Eye (tissue), 1 donor: ENCODE measurements around the gene UNC13D.

Experiments used
- DNase-seq: peaks from one replicate; pipeline ENCODE4 v3.0.0-alpha.2; 2015

UNC13D gene

GRCh38 chr17:75791254-75791653 lies 53.0 kb downstream of the UNC13D start:
- DNase-seq = no peak

DNA sequence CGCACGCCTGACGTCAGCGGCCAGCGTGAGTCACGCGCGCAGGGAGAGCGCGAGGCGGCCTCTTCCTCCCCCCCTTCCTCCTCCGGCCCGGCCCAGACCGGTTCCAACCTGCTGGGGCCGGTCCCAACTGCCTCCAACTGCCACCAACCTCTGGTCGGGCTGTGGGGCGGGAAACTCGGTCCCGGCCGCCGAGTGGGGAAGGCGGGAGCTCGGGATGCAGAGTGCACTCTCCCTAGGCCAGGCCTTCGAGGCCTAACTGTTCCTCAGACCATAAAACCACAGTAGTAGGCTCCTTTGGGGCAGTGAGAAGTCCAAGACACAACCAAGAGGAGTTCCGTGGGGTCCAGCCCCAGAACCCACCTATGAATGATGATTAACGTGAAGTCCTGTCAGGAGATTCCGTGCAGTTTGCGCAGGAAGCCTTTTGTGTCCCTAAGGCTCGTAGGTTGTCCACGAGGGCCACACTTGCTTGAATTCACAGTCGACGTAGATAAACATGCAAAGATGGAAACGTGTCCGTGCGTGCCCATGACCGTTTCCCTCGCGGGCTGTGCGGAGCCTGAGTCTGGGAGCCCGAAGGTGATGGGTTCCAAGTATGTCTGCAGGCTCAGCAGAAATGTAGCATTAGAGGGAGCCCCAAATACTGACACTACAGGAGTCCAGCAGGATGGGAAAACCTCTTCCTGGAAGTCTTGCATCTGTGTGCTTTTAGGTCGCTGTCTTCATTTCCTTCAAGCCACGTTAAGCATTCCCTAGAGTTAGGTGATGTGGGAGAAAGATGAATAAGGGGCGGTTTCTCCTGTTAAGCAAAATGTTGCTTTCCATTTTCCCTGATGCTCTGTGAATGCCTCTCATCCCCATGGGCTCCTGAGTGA lies 59.0 kb downstream of the UNC13D start:
- DNase-seq = peak; percentile 96

DNA sequence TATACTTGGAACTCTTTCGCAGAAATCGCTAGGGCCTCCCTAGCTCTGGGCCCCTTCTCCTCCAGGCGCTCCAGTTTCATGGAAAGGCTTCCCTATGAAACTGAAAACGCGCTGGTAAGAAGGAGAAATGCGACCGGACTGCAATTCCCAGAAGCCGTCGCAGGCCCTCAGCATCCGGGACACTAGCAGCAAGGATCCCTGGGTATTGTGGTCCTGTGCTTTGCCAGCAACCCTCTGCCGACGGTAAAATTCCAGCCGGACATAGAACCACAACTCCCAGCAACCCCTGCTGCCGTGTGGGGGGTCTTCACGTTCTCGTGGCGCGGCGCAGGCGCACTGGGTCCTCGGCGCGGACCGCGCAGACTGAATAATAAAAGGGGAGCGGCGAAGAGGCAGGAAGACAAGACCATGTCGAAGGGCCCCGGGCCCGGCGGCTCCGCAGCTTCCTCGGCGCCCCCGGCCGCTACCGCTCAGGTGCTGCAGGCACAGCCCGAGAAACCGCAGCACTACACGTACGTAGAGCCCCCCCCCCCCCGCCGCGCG lies 59.7 kb downstream of the UNC13D start, which contains the start of gene UNK:
Gene UNK (plus strand): TSS at position 334 of the 543 bp plus-strand sequence. CDS start 75 bp downstream, at position 409.
- peak; percentile 100 for DNase-seq

DNA sequence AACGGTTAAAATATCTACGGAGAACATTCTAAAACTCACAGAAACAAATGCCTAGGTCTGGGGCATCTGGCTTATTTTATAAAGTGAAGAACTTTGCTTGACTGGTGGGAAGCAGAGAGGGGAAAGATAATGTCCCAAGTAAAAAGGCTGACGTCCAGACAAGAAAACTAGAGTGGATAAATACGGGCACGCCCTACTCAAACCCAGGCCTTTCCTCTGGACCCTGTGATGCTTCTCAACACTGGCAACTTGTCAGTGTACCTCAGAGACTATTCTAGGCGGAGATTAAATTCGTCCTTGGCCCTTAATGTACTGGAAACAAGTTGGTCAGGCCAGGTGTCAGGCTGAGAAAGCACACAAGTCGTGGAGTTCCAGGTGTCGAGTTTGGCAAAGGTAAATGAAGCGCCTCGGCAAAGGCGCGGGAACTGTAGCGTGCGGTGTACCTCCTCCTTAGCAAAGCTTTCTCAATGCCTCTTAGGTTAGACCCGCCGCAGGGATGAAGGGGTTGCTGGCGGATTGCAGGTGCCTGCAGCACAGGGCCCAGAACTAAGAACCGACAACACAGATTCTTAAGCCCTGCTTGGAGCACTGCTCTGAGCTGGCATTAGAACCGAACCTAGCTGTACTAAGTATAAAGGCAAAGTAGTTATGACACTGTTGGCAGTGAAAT lies 60.3 kb downstream of the UNC13D start:
- DNase-seq = no peak

DNA sequence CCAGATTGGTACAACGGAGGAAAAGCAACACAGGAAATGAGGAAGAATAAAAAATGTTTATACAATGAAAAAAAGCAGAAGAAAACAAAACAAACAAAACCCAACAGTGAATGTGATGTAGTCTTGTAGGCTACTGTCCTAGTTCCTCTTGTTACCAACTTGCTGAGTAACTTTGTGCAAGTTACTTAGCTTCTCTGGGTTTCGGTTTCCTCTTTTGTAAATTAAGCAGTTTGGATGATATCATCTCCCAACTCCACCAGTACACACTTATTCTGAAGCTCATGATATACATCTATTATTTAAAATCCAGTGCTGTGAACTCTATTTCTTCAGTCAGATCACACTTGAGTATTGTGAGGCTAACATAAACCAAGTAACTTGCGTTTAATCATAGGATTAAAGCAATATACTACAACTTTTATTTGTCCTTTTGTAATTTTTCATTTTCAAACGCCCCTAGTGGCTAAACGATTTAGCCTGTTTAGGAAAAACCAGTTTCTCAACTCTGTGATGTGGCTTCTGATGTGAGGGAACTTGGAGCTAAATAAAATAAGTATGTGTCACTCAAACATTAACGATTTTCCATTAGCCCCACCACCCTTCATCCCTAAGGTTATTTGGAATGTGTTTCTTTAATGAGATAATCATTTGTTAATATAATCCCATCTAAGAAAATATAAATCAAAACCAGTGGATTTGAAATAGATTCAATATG lies 61.0 kb downstream of the UNC13D start:
- DNase-seq = peak; percentile 82

DNA sequence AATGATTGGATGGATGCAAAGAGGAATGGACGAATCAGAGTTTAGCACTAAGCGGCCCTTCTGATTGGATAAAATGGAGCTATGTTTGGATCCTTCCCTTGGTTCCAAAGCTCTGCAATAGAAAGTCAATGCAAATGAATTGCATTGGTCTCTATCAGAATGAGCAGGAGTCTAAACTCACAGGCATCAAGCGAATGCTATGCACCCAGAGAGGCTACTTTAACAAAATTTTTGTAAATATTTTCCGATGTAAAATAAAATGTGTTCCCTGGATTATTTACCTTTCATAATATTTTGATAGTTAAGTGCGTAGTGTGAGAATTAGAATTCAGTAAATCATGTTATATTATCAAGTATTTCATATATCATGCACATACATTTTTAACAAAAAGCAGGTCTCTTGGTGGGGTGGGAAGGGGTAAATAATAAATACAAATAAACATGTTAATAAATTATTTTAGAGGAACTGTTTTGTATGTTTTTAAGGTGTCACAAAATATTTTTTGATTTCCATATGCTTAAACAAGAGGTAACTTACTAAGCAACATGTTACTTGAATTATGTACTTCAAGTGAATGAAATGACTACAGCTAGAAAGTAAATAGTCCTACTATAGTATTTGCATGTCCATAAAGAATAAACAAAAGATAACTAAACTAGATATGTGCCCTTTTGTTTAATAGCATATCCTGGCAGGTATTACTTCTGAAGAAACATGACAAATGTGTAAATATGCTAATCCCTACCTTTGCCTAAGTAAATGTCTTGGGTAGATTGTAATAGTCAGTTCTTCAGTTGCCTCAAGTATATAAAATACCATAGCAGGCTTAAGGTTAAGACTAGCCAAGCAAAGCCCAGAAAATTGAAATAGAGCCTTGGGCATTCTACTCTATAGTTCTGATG lies 64.0 kb downstream of the UNC13D start:
- no peak for DNase-seq

- DNase-seq = peak; percentile 100
These were observed 64.8 kb downstream of the UNC13D start for GRCh38 chr17:75779250-75779986.

DNA sequence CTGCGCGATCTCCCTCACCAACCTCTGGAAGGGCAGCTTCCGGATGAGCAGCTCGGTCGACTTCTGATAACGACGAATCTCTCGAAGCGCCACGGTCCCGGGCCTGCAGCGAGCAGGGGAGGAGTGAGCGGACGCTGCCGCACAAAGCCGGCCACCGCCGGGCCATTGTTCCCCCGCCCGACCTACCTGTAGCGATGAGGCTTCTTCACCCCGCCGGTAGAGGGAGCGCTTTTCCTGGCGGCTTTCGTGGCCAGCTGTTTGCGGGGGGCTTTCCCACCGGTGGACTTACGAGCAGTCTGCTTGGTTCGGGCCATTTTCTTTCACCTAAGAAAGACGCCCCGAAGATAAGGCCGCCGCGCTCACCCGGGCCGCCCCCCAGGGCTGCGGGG lies 65.3 kb downstream of the UNC13D start:
- DNase-seq = peak; percentile 86

DNA sequence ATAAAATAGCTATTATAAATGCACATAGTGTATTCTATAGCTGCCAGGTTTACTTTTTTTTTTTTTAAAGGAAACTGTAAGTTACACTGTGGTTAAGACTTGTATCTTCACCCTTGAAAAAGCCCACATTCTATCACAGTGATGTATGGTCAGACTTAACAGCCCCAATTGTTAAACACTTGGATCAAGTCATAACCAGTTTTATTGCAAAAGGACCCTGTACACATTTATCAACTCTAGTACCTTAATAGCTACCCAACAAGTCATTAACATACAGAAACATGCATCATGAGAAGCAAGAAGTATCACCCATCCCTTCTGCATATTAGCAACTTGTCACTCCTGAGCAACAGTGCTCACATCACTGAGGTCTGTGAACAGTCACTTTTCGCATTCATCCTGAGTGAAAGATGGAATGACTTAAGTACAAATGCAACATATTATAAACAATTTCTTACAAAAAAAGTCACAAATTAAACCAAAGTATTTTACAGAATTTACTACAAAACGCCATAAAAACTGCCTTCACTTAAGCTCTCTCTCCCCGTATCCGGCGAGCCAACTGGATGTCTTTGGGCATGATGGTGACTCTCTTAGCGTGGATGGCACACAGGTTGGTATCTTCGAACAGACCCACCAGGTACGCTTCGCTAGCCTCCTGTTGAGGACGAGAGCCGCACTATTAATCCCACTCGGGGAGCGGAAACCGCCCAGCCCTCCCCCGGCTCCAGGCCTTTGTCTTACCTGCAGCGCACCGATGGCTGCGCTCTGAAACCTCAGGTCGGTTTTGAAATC lies 65.9 kb downstream of the UNC13D start:
- peak; percentile 50 for DNase-seq

- peak; percentile 58 for DNase-seq
These were observed 66.8 kb downstream of the UNC13D start for GRCh38 chr17:75777296-75777922.
